HepG2 (cell line): ENCODE measurements around the gene GINS2. TPM values are rescaled to one million over a fixed set of nuclear protein-coding genes. Genes with fewer than 3 reads are reported as not detected.

Experiments used
- ATAC-seq: fragments of 200-7000 bp; cut with Tn5 transposase; 3 replicates; pipeline ENCODE4 v1.9.1; 2020; ENCODE audit warnings: mild to moderate bottlenecking, moderate library complexity
- Bru-seq: library from RNA; stranded (reverse); fragments of 400-500 nt; gene quantifications from one replicate; lab custom pipeline; 2021; lab: Mats Ljungman, UMichigan
- BruChase-seq, 2 experiments: library from RNA; stranded (reverse); fragments of 400-500 nt; gene quantifications; one replicate each; lab custom pipeline; 2021; lab: Mats Ljungman, UMichigan
- BruUV-seq: library from RNA; stranded (reverse); fragments of 400-500 nt; replicated peaks from 2 replicates; lab custom pipeline; 2021; lab: Mats Ljungman, UMichigan
- CTCF ChIA-PET: fragments of 300-600 bp; formaldehyde crosslinking; extraction: SDS; loops from one replicate; lab custom pipeline; 2021; ENCODE audit warnings: low total read pairs, inconsistent platforms, low intra/inter-chr PET ratio; lab: Yijun Ruan, JAX
- POLR2A ChIA-PET: fragments of 350-600 bp; sonication (Branson Sonifier 250); formaldehyde crosslinking; loops from one replicate; lab custom pipeline; 2020; ENCODE audit warnings: antibody characterized with exemption, inconsistent platforms; lab: Yijun Ruan, JAX
- DNase-seq: peaks from one replicate; pipeline ENCODE4 v3.0.0-alpha.2; 2015; ENCODE audit warnings: low spot score
- FAIRE-seq: peaks from 3 replicates; lab custom pipeline; 2011; peaks lifted over from hg19 to GRCh38; lab: Jason Lieb, UNC
- H2AFZ ChIP-seq: one replicate; pipeline ENCODE4 v1.6.1; 2011; ENCODE audit warnings: low read length, inconsistent platforms
- H3K27ac ChIP-seq: fragments of 300-600 bp; 3 replicates; pipeline ENCODE4 v1.8.0; 2011; ENCODE audit warnings: mixed run types, mild to moderate bottlenecking, mixed read lengths, low read length, inconsistent platforms; ENCODE audit not compliant: insufficient read depth; ENCODE audit errors: extremely low read length
- H3K27me3 ChIP-seq, 2 experiments: fragments of 200-600 bp in 1 of 2; 2 replicates in 1 of 2; 3 replicates in 1 of 2; pipeline versions ENCODE4 v1.6.0 to v1.8.0; 2011; ENCODE audit warnings: low read length in 2 of 2, mild to moderate bottlenecking in 2 of 2, moderate library complexity in 2 of 2, inconsistent platforms in 1 of 2; ENCODE audit not compliant: insufficient read depth in 2 of 2, control insufficient read depth in 1 of 2
- H3K36me3 ChIP-seq, 2 experiments: fragments of 200-600 bp in 1 of 2; replicated peaks in 1 of 2; 2 replicates in 1 of 2; 3 replicates in 1 of 2; pipeline versions ENCODE4 v1.5.1 to v1.8.0; 2011; ENCODE audit warnings: low read length in 2 of 2, inconsistent platforms in 1 of 2; ENCODE audit not compliant: insufficient read depth in 2 of 2, control insufficient read depth in 1 of 2
- H3K4me1 ChIP-seq: 2 replicates; pipeline ENCODE4 v1.5.1; 2012; ENCODE audit warnings: low read length, inconsistent platforms; ENCODE audit not compliant: insufficient read depth
- H3K4me2 ChIP-seq: 2 replicates; pipeline ENCODE4 v1.6.0; 2011; ENCODE audit warnings: low read depth, low read length, inconsistent platforms
- H3K4me3 ChIP-seq, 3 experiments: fragments of 200-600 bp in 1 of 3; sonication (generic), shearing (Covaris generic) in 1 of 3; replicated peaks in 1 of 3; 2 replicates each; pipeline ENCODE4 v1.5.1; 2011 to 2016; ENCODE audit warnings: low read length in 3 of 3, inconsistent platforms in 2 of 3, low read depth in 2 of 3, mild to moderate bottlenecking in 2 of 3, control low read depth in 1 of 3, mixed read lengths in 1 of 3; ENCODE audit not compliant: insufficient read depth in 1 of 3
- H3K79me2 ChIP-seq: one replicate; pipeline ENCODE4 v1.6.1; 2011; ENCODE audit warnings: low read length, inconsistent platforms; ENCODE audit not compliant: insufficient read depth
- H3K9ac ChIP-seq: 2 replicates; pipeline ENCODE4 v1.6.0; 2011; ENCODE audit warnings: mild to moderate bottlenecking, low read depth, low read length, inconsistent platforms; ENCODE audit not compliant: insufficient read depth
- H3K9me3 ChIP-seq: 2 replicates; pipeline ENCODE4 v1.5.1; 2012; ENCODE audit warnings: mild to moderate bottlenecking, low read length
- H4K20me1 ChIP-seq: 2 replicates; pipeline ENCODE4 v1.6.0; 2011; ENCODE audit warnings: inconsistent platforms, mild to moderate bottlenecking, low read length, moderate library complexity; ENCODE audit not compliant: insufficient read depth
- CBX1 ChIP-seq: IDR thresholded peaks from one replicate; pipeline ENCODE4 v1.6.1; 2016; ENCODE audit warnings: antibody characterized with exemption, low read depth
- FOXM1 ChIP-seq: sonication (generic); formaldehyde crosslinking; IDR thresholded peaks from 2 replicates; pipeline ENCODE4 v1.5.0; 2020; ENCODE audit warnings: missing genetic modification reagents
- KLF11 ChIP-seq: IDR thresholded peaks from 2 replicates; pipeline ENCODE4 v1.6.1; 2016; ENCODE audit warnings: missing compliant biosample characterization
- KMT2A ChIP-seq: sonication (generic); formaldehyde crosslinking; IDR thresholded peaks from 2 replicates; pipeline ENCODE4 v1.4.0; 2020; ENCODE audit warnings: missing genetic modification reagents
- TCF7L2 ChIP-seq: IDR thresholded peaks from 2 replicates; pipeline ENCODE4 v1.6.1; 2011; ENCODE audit warnings: mild to moderate bottlenecking, low read depth, low read length, moderate library complexity
- ZNF567 ChIP-seq: sonication (generic); formaldehyde crosslinking; IDR thresholded peaks from 2 replicates; pipeline ENCODE4 v1.8.1; 2023; ENCODE audit warnings: mild to moderate bottlenecking, missing genetic modification reagents, borderline replicate concordance
- WGBS: methylation state at CpG from one replicate; pipeline ENCODE4 v1.1.6; 2017; ENCODE audit warnings: low lambda C conversion rate; 5-methylcytosine and 5-hydroxymethylcytosine counted together
- in situ Hi-C: cut with HindIII; loops from 2 replicates; pipeline ENCODE4 v1.10.0; 2017; ENCODE audit warnings: low pct_unique_long_range_greater_than_20kb; ENCODE audit not compliant: extremely low pct_ligation_motif_present
- intact Hi-C: fragments of 100-400 bp; cut with micrococcal nuclease; formaldehyde crosslinking; loops from one replicate; pipeline ENCODE4 v1.10.0; 2022; ENCODE audit not compliant: unreplicated experiment
- long read RNA-seq, 2 experiments: library from RNA in 1 of 2; library from polyadenylated mRNA in 1 of 2; stranded (forward) in 1 of 2; unstranded in 1 of 2; transcript quantifications; one replicate each; pipeline ENCODE4 v2.0.0, GENCODE V29; 2019 to 2022
- polyA minus RNA-seq, 3 experiments: library from RNA; depleted of rRNA, polyadenylated mRNA; stranded (reverse); fragments of >200 nt; gene quantifications; 2 replicates each; pipeline ENCODE4 v1.2.3, GENCODE V29; 2011; ENCODE audit warnings: low replicate concordance in 1 of 3
- polyA plus RNA-seq, 8 experiments: library from polyadenylated mRNA; depleted of rRNA in 3 of 8; stranded (reverse) in 7 of 8; unstranded in 1 of 8; fragments of >200 nt; fragmentation: Illumina TruSeq in 4 of 8; extraction: Trizol in 4 of 8; gene quantifications; 2 replicates each; pipeline versions ENCODE4 v1.2.1 to v1.2.3, GENCODE V29; 2011 to 2016; ENCODE audit warnings: low read depth in 4 of 8, missing spikeins in 1 of 8, mixed read lengths in 1 of 8; ENCODE audit not compliant: insufficient read depth in 1 of 8
- total RNA-seq, 5 experiments: library from RNA; depleted of rRNA; stranded (reverse); fragments of >200 nt; fragmentation: Illumina TruSeq; extraction: Trizol; gene quantifications; 2 replicates each; pipeline ENCODE4 v1.2.3, GENCODE V29; 2016; ENCODE audit warnings: low read depth in 1 of 5
- TF ChIP-seq, protein P1 (sequence below): sonication (generic); formaldehyde crosslinking; IDR thresholded peaks from 2 replicates; pipeline ENCODE4 v1.4.0; 2020; ENCODE audit warnings: missing genetic modification reagents, borderline replicate concordance
- TF ChIP-seq, protein P2 (sequence below): sonication (generic); formaldehyde crosslinking; IDR thresholded peaks from 2 replicates; pipeline ENCODE4 v1.5.1; 2020; ENCODE audit warnings: missing genetic modification reagents, mild to moderate bottlenecking, borderline replicate concordance
- TF ChIP-seq, protein P3 (sequence below): sonication (generic); formaldehyde crosslinking; IDR thresholded peaks from 2 replicates; pipeline ENCODE4 v1.4.0; 2020; ENCODE audit warnings: mild to moderate bottlenecking, low read depth, missing genetic modification reagents

The GINS2 gene
- 48.3 and 61.7 TPM in 2 replicates for total RNA-seq (2016; rRNA removed; fragmentation: Illumina TruSeq; extraction: Trizol)
- total RNA-seq (2016; cell fraction: cytosol; rRNA removed; fragmentation: Illumina TruSeq; extraction: Trizol; ENCODE audit: low read depth) = 23.8 and 27.0 TPM in 2 replicates
- total RNA-seq (2016; cell fraction: insoluble cytoplasmic fraction; rRNA removed; fragmentation: Illumina TruSeq; extraction: Trizol) = 48.0 and 66.5 TPM in 2 replicates
- 37.7 and 42.3 TPM in 2 replicates for total RNA-seq (2016; cell fraction: membrane; rRNA removed; fragmentation: Illumina TruSeq; extraction: Trizol)
- total RNA-seq (2016; cell fraction: nucleus; rRNA removed; fragmentation: Illumina TruSeq; extraction: Trizol) = 23.1 and 24.3 TPM in 2 replicates
- 7.7 and 10.6 TPM in 2 replicates for polyA plus RNA-seq (2011; rRNA removed)
- 8.9 and 11.0 TPM in 2 replicates for polyA plus RNA-seq (2011; cell fraction: cytosol; rRNA removed)
- polyA plus RNA-seq (2011; cell fraction: nucleus; rRNA removed) = 3.9 and 4.5 TPM in 2 replicates
- polyA plus RNA-seq (2012) = 5.7 and 16.9 TPM in 2 replicates
- polyA plus RNA-seq (2016; cell fraction: cytosol; fragmentation: Illumina TruSeq; extraction: Trizol; ENCODE audit: low read depth) = 28.1 and 34.5 TPM in 2 replicates
- 76.0 and 95.5 TPM in 2 replicates for polyA plus RNA-seq (2016; cell fraction: insoluble cytoplasmic fraction; fragmentation: Illumina TruSeq; extraction: Trizol; ENCODE audit: low read depth)
- 36.4 and 39.0 TPM in 2 replicates for polyA plus RNA-seq (2016; cell fraction: membrane; fragmentation: Illumina TruSeq; extraction: Trizol; ENCODE audit: low read depth)
- 38.9 and 39.5 TPM in 2 replicates for polyA plus RNA-seq (2016; cell fraction: nucleus; fragmentation: Illumina TruSeq; extraction: Trizol; ENCODE audit: insufficient read depth, low read depth)
- polyA minus RNA-seq (2011; rRNA and poly(A)+ RNA removed; ENCODE audit: low replicate concordance) = 7.2 and 33.6 TPM in 2 replicates
- polyA minus RNA-seq (2011; cell fraction: cytosol; rRNA and poly(A)+ RNA removed) = 3.9 and 4.1 TPM in 2 replicates
- 4.7 and 6.2 TPM in 2 replicates for polyA minus RNA-seq (2011; cell fraction: nucleus; rRNA and poly(A)+ RNA removed)
- percentile 56 among the genes with signal in this experiment for Bru-seq, nascent RNA
- percentile 57 among the genes with signal in this experiment for BruChase-seq, experiment 1, labeled RNA remaining after a 6-hour chase
- BruChase-seq, experiment 2, labeled RNA remaining after a 2-hour chase = percentile 51 among the genes with signal in this experiment
- long read RNA-seq, experiment 1, transcript GINS2-201 (5 exons, 2,673 nt) = major isoform, 100 of 101 reads
- long read RNA-seq, experiment 1, partial matches to known transcripts = 1 of 101 reads
- long read RNA-seq, experiment 1, other reads (novel, unspliced or antisense) = 0 of 101 reads
- long read RNA-seq, experiment 2, transcript GINS2-201 (5 exons, 2,673 nt) = major isoform, 40 of 51 reads
- long read RNA-seq, experiment 2, partial matches to known transcripts = 3 of 51 reads
- long read RNA-seq, experiment 2, other reads (novel, unspliced or antisense) = 8 of 51 reads

DNA sequence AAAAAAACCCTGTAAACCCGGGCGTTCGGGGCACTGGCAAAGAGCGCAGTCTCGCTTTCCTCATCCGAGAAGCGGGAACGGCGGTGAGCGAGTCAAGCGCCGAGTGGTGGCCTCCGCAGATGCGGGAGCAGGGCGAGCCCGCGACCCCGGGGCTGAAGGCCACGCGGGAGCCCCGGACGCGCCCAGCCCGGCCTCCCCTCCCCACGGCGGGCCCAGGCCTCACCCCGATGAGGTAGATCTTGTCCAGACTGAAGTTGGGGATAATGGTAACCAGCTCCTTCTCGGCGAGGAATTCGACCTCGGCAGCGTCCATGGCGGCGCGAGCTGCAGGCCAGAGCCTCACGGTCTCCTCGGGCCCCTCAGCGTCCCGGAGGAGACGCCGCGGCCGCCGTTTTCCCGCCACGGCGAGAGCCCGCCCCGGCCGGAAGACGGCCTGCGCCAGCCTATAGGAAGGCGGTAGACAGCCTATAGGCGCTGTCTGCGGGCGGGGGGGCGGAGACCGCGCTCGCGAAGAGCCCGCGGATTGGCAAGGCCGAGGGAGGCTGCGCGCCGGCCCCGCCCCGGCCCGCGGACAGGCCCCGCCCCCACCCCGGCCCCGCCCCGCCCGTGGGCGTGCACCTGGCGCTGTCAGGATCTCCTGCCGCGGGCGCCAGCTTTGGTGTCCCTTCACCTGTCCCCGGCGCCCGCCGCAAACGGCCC, at the start of gene GINS2:
Gene GINS2 (minus strand): TSS at position 369 of the 699 bp plus-strand sequence. CDS start 56 bp downstream, at position 313.
- peaks cover 38% of the 10 kb centered on the region for H3K4me1 ChIP-seq
- FAIRE-seq (no peak), ATAC-seq (peak; percentile 98), DNase-seq (peak; percentile 87)
- no peaks in the 10 kb centered on the region for H4K20me1 ChIP-seq
- no peaks in the 10 kb centered on the region for H3K9me3 ChIP-seq
- H3K9ac ChIP-seq = peak within 1 kb of the TSS; percentile 76
- no TSS peak for BruUV-seq
- no peaks in the 10 kb centered on the region for H3K79me2 ChIP-seq
- H3K4me2 ChIP-seq = peak within 1 kb of the TSS; percentile 89
- peak within 1 kb of the TSS; percentile 63 for H3K27ac ChIP-seq
- WGBS = 5% methylated on average over 31 of the region's 86 CpGs
- peaks cover 0 to 34% of the 10 kb centered on the region in 2 experiments; a peak in 4 of 5 replicates for H3K27me3 ChIP-seq
- in situ Hi-C loops = no loop called here
- peak within 1 kb of the TSS; percentile 66 to 88 (median 84) for H3K4me3 ChIP-seq
- H3K36me3 ChIP-seq = peaks cover 0 to 3% of the 10 kb centered on the region in 2 experiments; a peak in 2 of 5 replicates
- intact Hi-C loops = no loop called here
- ChIA-PET CTCF (no interaction called here), POLR2A (no interaction called here)
- H2AFZ ChIP-seq = no peak within 1 kb of the TSS
- TF ChIP-seq ZNF567 (CRISPR knock-in tag) (peak; percentile 30; the same call in 1 of the 2 replicates), KLF11 (CRISPR knock-in tag) (no peak), FOXM1 (CRISPR knock-in tag) (peak; percentile 86; the same call in 1 of the 2 replicates), TCF7L2 (no peak), KMT2A (CRISPR knock-in tag) (peak; percentile 85), CBX1 (peak; percentile 76)
- TF ChIP-seq, protein P1, sequence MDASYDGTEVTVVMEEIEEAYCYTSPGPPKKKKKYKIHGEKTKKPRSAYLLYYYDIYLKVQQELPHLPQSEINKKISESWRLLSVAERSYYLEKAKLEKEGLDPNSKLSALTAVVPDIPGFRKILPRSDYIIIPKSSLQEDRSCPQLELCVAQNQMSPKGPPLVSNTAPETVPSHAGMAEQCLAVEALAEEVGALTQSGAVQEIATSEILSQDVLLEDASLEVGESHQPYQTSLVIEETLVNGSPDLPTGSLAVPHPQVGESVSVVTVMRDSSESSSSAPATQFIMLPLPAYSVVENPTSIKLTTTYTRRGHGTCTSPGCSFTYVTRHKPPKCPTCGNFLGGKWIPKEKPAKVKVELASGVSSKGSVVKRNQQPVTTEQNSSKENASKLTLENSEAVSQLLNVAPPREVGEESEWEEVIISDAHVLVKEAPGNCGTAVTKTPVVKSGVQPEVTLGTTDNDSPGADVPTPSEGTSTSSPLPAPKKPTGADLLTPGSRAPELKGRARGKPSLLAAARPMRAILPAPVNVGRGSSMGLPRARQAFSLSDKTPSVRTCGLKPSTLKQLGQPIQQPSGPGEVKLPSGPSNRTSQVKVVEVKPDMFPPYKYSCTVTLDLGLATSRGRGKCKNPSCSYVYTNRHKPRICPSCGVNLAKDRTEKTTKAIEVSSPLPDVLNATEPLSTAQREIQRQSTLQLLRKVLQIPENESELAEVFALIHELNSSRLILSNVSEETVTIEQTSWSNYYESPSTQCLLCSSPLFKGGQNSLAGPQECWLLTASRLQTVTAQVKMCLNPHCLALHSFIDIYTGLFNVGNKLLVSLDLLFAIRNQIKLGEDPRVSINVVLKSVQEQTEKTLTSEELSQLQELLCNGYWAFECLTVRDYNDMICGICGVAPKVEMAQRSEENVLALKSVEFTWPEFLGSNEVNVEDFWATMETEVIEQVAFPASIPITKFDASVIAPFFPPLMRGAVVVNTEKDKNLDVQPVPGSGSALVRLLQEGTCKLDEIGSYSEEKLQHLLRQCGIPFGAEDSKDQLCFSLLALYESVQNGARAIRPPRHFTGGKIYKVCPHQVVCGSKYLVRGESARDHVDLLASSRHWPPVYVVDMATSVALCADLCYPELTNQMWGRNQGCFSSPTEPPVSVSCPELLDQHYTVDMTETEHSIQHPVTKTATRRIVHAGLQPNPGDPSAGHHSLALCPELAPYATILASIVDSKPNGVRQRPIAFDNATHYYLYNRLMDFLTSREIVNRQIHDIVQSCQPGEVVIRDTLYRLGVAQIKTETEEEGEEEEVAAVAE (CRISPR knock-in tag) = 0 out of 2 replicates have a peak, but pooled peaks have one; percentile 25
- TF ChIP-seq, protein P2, sequence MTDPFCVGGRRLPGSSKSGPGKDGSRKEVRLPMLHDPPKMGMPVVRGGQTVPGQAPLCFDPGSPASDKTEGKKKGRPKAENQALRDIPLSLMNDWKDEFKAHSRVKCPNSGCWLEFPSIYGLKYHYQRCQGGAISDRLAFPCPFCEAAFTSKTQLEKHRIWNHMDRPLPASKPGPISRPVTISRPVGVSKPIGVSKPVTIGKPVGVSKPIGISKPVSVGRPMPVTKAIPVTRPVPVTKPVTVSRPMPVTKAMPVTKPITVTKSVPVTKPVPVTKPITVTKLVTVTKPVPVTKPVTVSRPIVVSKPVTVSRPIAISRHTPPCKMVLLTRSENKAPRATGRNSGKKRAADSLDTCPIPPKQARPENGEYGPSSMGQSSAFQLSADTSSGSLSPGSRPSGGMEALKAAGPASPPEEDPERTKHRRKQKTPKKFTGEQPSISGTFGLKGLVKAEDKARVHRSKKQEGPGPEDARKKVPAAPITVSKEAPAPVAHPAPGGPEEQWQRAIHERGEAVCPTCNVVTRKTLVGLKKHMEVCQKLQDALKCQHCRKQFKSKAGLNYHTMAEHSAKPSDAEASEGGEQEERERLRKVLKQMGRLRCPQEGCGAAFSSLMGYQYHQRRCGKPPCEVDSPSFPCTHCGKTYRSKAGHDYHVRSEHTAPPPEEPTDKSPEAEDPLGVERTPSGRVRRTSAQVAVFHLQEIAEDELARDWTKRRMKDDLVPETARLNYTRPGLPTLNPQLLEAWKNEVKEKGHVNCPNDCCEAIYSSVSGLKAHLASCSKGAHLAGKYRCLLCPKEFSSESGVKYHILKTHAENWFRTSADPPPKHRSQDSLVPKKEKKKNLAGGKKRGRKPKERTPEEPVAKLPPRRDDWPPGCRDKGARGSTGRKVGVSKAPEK (CRISPR knock-in tag) = no peak
- TF ChIP-seq, protein P3, sequence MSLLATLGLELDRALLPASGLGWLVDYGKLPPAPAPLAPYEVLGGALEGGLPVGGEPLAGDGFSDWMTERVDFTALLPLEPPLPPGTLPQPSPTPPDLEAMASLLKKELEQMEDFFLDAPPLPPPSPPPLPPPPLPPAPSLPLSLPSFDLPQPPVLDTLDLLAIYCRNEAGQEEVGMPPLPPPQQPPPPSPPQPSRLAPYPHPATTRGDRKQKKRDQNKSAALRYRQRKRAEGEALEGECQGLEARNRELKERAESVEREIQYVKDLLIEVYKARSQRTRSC (CRISPR knock-in tag) = 0 out of 2 replicates have a peak, but pooled peaks have one; percentile 50
